Measurements from ENCODE around the gene ALDOA.

DNA sequence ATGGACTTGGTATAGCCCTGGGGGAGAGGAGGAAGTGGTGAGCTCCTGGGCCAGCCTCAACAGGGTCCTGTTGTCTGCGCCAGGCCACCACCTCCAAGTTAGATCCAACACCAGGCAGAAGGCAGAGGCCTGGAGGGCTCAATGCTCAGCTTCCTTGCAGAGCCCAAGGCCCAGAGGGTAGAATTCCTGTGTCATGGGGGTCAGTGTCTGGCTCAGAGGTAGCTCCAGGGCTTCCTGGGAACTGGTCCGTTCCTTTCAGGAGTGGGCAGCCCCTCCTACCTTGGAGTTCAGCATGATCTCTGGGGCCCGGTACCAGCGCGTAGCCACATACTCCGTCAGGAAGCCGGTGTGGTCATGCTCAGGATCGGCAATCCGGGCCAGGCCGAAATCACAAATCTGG is 52.2 kb downstream of the ALDOA start:
- TF ChIP-seq MYC (IDR thresholded peaks at IDR 0.05; ENCODE audit: low read depth, low read length) (no peak), MYC (CRISPR knock-in tag; IDR thresholded peaks at IDR 0.05; ENCODE audit: borderline replicate concordance, low read depth) (no peak), HDAC1 (IDR thresholded peaks at IDR 0.05) (no peak)

Data from K562 (cell line).